ENCODE results near the gene FAM227B.
A peak's percentile ranks its signal among the peaks of the same experiment; 100 is the strongest.
"Not testable (repeated sequence)": the region's sequence is repeated elsewhere in the genome, so short reads cannot be mapped to it uniquely, and the experiment has no call there.

The FAM227B gene

DNA sequence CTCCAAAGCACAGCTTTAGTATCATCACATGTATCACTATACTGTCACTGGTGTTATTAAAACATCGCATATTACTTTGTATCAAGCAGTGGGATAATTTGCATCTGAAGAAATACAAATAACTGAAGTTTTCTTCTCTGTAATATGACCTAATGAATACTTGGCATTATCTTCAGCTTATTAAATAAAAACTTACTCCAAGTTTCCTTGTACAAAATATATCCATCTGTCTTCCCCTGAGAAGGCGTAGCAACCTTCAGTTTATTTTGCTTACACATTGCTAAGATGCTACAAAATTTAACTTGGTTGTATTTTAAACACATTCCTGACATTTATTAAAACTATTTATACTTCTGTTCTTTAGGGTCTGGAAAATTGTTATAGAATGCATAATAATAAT, 183.9 kb downstream of the FAM227B start:
- no peak for DNase-seq (ENCODE audit: low spot score)

DNA sequence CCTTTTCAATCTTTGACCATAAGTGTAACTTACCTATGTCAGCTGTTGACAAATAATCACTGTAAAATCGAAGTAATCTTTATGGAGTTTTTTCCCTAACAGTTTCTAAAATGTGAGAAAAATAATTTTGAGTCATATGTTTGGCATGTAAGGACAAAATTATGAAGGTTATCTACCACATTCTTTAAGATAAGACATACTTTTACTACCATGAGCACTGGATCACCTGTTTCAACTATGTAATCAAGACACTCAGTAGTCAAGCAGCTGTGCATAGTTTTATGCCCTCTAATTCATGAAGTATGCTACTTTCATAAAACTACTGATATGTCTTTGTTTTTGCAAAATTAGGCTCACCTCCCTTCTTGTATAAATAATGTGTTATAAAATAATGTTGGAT, 185.4 kb downstream of the FAM227B start:
- DNase-seq (ENCODE audit: low spot score) = no peak

DNA sequence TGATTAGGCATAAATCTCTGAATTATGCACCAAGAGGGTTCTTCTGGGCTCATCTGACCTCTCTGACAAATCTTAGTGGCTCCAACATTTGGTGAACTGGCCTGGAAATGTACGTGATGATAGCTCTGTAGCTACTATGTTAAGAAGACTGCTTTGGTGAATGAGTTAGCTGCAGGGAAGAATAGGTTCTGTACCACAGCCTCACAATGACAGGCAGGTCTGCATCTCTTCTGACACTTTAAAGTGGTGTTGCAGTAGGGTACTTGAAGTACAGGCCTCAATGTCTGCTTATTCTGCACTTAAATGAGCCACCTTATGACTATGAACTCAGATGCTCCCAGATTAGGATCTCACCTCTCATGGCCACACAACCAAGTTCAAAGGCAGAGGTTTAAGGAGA, 190.6 kb downstream of the FAM227B start:
- DNase-seq (ENCODE audit: low spot score) = no peak

DNA sequence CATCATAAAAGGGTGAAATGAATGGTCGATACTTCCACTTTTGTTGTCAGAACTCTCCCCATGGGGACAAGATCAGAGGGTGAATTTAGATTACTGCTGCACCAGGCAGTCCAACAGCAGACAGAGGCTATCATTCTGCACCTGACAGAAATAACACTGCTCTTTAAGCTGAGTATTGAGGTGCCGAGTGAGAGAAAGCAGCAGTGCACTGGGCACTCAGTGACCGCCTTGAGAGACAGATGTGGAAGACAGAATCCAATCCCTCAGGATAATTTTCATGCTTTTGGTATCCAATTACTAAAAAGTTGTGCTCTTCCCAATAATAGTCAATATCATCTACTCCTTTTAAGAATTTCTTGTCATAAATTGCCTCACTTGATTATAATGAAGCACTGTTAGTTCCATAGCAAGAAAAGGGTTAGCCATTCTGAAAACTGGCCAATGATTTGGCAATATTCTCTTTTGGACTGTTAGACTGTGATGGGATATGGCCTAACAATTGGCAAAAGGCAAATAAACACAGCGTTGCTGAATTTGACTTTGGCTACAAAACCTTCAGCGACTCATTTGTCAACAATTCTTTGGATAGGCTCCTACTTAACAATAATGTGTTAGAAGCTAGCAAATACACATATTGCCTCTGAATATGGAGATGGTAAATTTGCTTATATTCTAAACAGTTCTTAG, 192.1 kb downstream of the FAM227B start:
- no peak for DNase-seq (ENCODE audit: low spot score)

DNA sequence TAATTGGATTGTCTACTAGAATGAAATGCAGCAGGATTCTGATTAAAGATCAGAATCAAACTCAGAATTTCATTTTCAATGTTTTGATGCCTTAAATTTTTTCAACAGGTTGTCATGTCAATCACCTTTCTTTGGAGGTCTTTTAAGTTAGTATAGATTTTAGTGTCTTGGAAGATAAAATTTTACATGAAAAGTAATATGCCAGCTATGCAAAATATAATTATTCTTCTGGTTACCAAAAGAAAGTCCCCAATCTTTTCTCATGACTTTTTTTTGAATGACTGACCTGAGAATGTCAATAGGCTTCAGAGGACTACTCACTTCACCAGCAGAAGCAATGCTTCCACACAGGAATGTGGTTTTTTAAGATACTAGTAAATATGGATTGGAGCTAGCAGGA, 193.2 kb downstream of the FAM227B start:
- no peak for DNase-seq (ENCODE audit: low spot score)

DNA sequence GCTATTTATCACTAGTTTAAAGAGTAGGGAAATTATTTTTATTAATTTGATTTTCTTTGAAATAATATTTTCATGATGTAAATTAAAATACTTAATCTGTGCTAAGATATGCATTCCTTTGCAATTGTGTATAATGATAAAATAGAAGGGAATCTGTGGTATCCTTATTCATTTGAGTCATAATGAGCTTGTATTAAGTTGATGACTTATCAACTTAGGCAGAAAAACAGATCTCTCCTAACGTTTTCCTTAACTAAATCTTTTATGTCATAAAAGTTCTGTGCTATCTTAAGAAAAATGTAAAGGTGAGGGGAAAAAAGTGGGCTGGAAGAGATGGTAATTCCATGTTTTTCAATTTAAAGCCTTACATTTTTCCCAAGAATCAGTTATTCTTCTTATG, 195.7 kb downstream of the FAM227B start:
- no peak for DNase-seq (ENCODE audit: low spot score)

DNA sequence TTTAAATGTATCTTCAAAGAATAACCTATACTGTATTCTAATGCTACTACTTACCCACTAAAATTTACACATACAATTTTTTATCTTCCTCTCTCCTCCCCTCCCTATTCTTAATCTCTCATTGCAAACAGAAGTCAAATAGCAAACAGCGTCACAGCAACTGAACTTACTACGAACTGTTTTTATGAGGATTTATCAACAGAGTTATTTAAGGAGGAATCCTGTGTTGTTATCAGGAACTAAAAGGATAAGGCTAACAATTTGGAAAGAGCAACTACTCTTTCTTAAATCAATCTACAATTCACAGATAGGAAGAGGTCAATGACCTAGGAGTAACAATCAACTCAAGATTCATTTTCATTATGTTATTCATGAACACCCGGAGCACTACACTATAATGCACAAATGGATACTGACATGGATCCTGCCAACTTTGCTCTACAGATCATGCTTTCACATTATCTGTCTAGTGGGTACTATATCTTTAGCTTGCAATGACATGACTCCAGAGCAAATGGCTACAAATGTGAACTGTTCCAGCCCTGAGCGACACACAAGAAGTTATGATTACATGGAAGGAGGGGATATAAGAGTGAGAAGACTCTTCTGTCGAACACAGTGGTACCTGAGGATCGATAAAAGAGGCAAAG, 196.6 kb downstream of the FAM227B start:
- DNase-seq (ENCODE audit: low spot score) = no peak

DNA sequence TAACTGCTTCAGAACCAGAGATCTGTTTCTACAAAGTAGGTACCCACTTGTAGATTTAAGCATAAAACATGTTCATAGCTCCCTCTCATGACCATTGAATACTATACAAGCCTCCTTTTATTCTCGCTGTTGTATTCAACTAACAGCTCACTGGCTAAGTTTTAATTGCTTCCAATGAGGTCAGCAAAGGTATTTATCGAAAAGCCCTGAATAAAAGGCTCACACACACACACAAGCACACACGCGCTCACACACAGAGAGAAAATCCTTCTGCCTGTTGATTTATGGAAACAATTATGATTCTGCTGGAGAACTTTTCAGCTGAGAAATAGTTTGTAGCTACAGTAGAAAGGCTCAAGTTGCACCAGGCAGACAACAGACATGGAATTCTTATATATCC, 197.6 kb downstream of the FAM227B start, which contains the start of gene FGF7:
FGF7 (plus strand) TSS at position 222 of the 400 bp plus-strand sequence. CDS start 1,056 bp downstream, outside the sequence.
- peak; percentile 63 for DNase-seq (ENCODE audit: low spot score)

DNA sequence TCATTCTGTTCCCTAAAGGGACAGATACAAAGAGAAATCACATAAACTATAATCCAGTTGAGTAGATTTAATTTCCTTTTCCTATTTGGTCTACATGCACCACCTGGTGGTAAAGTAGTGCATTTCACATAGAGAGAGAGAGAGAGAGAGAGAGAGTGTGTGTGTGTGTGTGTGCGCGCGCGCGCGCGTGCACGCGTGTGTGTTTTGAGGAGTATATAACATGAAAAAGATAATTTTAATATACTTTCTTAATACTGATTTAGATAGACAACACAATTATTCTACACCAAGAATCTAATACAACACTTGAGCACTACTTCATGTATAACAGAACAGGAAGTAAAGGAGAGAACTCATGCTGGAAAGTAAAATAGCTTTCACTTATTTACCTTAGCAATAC, 198.6 kb downstream of the FAM227B start:
- DNase-seq (ENCODE audit: low spot score) = peak; percentile 77

DNA sequence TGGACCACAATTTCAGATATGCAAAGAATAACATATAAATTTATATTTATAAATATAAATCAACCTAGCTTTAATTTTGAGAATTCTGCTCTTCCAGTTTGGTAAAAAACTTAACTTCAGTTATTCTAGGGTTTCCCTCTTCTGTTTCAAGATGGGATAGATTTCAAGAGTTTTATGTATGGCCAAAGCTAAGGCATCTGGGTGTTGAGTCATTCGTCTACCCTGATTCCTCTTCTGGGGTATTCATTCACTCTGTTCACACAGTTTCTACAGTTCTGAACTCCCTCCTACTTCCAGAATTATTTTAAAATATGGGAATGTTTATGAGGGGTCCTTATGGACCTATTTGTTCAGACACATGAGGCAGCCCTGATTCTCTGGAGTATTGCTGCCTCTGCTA, 201.8 kb downstream of the FAM227B start:
- DNase-seq (ENCODE audit: low spot score) = no peak

DNA sequence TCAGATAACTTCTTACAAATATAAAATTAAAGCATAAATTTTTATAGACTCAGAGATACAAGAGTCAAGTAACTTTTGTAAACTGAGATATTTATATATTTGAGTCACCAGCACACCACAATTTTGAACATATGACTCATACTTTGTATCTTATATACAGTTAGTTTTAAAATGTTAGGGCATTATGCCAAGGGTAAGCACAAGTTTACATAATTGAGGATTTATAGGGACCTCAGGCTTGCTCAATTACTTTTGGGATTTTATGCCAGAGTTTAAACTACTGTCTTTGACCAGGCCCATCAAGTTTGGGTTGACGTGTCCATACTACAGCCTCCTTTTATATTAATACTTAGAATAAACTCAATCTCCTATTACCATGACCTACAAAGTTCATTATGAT, 205.0 kb downstream of the FAM227B start:
- DNase-seq (ENCODE audit: low spot score) = no peak

DNA sequence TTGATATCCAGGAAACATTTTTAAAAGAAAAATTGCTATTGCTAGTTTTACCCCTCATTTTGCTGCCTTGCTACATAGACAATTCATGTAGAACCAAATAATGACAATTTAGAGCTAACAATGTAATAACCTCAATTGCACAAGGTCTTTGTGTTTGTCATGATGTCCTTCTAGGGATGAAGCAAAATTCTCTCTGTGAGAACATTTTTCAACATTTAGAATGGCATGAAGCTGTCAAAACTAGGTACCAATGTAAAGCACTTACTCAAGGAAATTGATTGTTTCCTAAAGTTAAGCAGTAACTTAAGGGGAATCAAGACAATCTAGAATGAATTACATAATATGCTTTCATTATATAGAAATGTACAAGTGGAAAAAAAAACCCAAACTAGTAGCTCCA, 205.5 kb downstream of the FAM227B start:
- no peak for DNase-seq (ENCODE audit: low spot score)

DNA sequence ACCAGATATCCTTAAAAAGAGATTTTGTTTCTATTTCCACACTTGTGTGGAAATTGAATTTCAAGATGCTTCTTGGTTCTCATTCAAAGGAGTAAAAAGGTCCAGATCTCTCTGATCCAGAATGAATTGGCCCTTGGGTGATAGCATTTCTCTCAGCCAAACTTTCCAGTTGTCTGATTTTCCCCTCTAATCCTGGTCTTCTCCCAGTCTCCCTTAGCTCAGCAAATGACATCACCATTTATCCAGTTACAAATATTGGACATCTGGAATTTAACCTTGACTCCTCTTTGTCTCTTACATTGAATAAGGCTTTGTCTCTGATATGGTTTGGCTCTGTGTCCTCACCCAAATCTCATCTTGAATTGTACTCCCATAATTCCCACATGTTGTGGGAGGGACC, 207.8 kb downstream of the FAM227B start:
- DNase-seq (ENCODE audit: low spot score) = no peak

DNA sequence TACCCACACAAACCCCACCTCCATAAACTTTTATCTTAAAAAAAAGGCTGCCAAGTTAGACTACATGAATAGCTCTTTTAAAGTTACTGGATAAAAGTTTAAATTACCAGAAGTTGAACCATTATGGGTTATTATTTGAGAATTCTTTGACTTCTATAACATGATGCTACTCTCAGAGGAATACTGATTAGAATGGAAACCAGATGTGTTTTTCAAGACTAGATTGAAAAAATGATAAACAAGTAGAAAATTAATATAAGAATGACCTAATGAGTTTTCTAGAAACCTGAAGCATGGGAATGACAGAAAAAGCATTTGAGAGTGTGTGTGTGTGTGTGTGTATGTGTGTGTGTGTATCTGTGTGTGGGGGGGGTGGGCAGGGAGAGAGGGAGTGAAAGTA, 210.0 kb downstream of the FAM227B start:
- no peak for DNase-seq (ENCODE audit: low spot score)

DNA sequence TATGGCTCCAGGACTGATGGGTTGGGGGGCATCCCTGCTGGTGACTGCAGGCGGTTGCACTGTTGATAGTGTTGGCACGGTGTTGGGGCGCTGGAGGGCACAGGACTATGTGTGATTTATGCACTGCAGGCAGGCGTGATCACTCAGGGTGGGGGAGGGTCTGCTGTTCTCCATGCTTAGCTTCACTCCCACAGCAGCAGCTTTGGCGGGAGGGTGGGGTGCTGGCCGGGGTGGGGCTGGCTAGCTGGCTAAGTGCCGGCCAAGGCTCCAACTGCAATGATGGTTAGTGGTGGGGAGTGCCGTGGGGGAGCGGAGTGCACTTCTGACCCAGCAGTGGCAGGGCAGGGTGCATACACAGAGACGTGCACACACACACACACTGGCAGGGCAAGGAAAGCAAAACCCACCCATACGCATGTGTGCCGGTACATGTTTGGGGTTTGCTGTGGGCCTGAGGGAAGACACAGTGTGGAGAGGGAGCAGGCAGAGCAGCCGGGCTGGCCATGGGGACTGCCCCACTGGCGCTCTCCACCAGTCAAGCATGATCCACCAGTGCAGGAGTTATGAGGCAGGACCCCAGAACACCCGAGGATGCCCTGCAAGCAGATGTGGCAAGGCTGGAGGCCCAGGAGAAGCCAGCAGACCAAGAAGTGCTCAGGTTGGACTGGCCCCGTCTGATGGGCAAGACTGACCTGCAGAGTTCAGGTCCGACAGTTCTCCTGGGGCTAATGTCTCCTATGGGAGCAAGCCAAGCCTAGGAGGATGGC, 214.1 kb downstream of the FAM227B start:
- no peak for DNase-seq (ENCODE audit: low spot score)

DNA sequence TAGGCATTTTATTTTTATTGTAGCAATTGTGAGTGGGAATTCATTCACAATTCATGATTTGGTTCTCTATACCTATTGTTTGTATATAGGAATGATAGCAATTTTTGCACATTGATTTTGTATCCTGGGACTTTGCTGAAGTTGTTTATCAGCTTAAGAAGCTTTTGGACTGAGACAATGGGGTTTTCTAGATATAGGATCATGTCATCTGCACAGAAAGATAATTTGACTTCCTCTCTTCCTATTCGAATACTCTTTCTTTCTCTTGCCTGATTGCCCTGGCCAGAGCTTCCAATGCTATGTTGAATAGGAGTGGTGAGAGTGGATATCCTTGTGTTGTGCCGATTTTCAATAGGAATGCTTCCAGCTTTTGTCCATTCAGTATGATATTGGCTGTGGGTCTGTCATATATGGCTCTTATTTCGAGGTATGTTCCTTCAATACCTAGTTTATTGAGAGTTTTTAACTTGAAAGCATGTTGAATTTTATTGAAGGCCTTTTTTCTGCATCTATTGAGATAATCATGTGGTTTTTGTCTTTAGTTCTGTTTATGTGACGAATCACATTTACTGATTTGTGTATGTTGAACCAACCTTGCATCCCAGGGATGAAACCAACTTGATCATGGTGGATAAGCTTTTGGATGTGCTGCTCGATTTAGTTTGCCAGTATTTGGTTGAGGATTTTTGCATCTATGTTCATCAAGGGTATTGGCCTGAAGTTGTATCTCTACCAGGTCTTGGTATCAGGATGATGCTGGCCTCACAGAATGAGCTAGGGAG, 217.9 kb downstream of the FAM227B start:
- DNase-seq (ENCODE audit: low spot score) = not testable (repeated sequence)

DNA sequence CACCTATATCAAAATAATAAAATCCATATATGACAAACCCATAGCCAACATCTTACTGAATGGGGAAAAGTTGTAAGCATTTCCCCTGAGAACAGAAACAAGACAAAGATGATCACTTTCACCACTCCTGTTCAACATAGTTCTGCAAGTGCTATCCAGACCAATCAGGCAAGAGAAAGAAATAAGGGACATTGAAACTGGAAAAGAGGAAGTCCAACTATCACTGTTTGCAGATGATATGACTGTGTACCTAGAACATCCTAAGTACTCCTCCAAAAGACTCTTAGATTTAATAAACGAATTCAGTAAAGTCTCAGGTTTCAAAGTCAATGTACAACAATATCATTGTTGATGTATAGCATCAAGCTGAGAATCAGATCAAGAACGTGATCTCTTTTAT, 233.1 kb downstream of the FAM227B start:
- DNase-seq (ENCODE audit: low spot score) = no peak

DNA sequence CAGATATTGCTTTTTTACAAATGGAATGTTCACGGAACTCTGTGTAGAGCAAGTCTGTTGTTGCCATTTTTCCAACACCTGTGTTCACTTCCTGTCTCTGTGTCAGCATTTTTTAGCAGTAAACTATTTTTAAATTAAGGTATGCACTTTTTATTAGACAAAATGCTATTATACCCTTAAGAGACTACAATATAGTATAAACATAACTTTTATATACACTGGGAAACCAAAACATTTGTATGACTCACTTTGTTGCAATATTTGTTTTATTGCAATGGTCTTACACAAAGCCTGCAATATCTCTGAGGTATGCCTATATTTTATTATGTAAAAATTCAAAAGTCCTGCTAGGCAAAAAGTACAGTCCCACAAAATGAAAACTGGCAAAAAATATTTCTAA, 237.4 kb downstream of the FAM227B start:
- DNase-seq (ENCODE audit: low spot score) = no peak

DNA sequence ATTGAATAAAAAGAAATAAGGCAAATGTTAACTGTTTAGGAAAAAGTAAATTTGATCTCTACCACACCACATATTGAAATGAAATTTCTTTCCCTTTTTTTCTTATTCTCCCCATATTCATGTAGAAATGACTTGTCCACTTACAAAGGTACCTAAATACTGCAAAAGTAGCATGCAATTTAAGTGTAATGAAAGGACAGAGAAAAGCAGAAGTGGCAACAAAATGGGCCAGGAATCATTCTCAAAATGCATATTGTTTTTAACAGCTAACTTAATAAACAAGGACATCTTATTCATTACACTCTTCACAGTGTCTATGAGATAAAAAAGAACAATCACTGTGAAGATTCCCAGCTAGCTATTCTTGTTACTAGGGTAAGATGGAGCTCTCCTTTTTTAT, 238.2 kb downstream of the FAM227B start:
- DNase-seq (ENCODE audit: low spot score) = no peak

DNA sequence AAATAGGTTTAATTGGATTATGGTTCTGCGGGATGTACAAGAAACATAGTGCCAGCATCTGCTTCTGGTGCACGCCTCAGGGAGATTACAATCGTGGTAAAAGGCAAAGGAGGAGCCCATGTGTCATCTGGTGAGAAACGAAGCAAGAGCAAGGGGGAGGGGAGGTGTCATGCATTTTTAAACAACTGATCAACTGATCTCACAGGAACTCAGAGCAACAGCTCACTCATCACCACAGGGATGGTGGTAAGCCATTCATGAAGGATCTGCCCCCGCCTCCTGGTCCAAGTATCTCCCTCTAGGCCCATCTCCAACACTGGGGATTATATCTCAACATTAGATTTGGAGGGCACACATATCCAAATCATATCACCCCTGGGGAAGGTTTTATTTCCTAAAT, 239.7 kb downstream of the FAM227B start:
- DNase-seq (ENCODE audit: low spot score) = no peak

DNA sequence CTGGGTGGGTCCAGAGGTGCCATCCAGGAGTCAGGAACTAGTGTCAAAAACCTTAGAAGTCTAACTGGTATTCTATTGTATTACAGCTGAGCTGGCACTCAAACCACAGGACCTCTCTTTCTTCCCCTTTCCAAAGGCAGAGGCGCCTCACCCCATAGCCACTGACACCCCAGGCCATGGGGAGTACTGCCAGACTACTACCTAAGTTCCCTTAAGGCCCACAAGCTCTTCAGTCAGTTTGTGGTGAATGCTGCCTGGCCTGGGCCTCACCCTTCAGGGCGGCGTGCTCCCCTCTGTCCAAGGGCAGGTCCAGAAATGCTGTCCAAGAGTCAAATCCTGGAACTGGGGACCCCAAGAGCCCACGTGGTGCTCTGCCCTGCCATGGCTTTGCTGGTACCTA, 240.6 kb downstream of the FAM227B start:
- no peak for DNase-seq (ENCODE audit: low spot score)

DNA sequence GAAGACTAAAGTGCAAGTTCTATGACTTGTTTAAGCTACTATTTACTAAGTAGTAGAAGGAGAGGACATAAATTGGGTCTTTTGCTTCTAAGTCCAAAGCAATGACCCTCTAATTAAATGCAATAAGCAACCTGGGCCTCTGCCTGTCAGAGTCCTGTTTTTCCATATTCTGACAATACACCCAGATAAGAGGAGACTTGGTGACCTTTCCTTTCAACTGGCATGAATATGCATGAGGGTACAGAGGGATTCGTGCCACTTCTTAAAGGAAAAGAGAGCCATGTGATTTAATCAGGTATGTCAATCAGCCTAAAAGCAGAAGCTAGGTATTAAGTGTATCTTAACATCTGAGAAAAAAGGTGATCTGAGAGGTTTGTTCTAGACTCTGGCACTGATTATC, 248.3 kb downstream of the FAM227B start:
- DNase-seq (ENCODE audit: low spot score) = no peak

Measured in RKO (cell line).